ENCODE data around the gene DEPDC5.

DEPDC5 gene

GRCh38 chr22:31853736-31854495, 100.1 kb downstream of the DEPDC5 start:
- DNase-seq = no peak

DNA sequence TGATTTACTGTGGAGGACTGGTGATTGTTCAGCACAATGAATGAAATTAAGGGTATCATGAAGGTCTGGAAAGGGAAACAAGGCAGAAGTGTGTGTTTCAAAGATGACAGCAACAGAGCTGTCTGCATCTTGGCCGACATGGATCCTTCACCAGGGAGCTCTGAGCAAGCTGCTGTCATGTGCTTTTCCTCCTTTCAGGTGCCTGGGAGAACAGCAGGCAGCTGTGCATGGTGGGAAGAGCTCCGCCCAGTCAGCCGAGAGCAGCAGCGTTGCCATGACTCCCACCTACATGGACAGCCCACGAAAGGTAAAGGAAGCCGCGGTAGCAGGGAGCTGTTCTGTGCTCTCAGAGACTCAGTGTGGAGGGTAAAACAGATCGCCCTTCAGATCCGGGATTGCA, 103.4 kb downstream of the DEPDC5 start:
- no peak for DNase-seq

DNA sequence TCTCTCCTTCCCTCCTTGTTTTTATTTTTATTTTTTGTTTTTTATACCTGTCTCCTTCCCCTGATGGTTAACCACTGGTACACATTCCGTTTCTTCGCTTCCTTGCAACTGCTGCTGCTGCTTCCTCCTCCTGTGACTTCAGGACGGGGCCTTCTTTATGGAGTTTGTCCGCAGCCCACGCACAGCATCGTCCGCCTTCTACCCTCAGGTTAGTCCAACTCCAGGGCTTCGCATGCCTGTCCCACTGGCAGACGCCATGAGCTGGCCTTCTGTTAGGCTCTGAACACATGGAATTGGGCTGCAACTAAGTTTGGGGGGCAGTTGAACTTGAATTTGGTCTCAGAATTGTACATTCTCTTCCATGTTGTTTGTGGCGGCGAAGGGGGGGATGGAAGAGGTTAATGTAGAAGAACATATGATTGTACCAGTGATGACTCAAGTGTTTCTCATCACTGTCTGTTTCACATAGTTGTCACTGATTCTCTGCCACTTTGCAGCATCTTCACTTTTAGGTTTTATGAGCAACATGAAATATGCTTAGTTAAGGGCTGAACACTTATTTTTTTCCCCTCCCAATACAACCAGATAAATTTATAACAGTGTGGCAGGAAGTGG, 107.5 kb downstream of the DEPDC5 start:
- peak; percentile 42 for DNase-seq

- DNase-seq = no peak
Observed at GRCh38 chr22:31866918-31867317, 113.1 kb downstream of the DEPDC5 start.

GRCh38 chr22:31867386-31868153, 113.8 kb downstream of the DEPDC5 start:
- no peak for DNase-seq

GRCh38 chr22:31869739-31870138, 115.9 kb downstream of the DEPDC5 start:
- no peak for DNase-seq

DNA sequence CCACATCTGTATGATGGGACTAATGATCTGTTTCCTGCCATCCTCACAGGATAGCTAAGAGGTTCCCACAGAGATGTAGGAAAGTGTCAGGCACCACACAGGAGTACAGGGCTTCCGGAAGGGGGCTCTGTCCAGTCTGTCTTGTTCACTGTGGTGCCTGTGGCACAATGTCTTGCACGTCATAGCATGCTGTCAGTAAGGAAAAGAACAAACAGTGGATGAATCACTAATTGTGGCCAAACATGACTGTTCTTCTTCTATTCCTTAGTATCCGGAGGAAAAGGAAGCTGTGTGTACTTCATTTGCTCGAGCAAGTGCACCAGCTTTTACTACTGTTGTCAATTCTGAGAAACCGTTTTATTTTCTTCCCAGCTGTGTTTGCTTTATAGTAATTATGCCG, 117.1 kb downstream of the DEPDC5 start:
- DNase-seq = peak; percentile 54

GRCh38 chr22:31871480-31871879, 117.7 kb downstream of the DEPDC5 start:
- DNase-seq = no peak

DNA sequence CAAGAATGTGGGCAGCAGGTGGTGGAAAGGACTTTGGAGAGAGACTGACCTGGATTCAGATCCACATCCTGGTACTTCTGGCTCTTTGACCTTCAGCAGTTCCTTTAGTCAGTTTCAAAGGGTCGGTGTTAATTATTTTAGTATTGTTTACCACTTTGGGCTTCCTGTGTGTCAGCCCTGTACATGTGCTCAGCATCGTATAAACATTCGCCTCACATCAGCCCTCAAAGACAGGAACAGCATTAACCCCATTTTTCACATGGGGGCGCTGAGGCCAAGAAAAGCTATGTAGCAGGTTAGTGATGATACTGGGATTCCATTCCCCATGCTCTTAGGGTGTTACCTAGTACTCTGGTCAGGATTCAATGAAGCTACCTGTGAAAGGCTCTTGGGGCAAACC, 118.4 kb downstream of the DEPDC5 start:
- DNase-seq = no peak

- no peak for DNase-seq
Observed at GRCh38 chr22:31874821-31875220, 121.0 kb downstream of the DEPDC5 start.

DNA sequence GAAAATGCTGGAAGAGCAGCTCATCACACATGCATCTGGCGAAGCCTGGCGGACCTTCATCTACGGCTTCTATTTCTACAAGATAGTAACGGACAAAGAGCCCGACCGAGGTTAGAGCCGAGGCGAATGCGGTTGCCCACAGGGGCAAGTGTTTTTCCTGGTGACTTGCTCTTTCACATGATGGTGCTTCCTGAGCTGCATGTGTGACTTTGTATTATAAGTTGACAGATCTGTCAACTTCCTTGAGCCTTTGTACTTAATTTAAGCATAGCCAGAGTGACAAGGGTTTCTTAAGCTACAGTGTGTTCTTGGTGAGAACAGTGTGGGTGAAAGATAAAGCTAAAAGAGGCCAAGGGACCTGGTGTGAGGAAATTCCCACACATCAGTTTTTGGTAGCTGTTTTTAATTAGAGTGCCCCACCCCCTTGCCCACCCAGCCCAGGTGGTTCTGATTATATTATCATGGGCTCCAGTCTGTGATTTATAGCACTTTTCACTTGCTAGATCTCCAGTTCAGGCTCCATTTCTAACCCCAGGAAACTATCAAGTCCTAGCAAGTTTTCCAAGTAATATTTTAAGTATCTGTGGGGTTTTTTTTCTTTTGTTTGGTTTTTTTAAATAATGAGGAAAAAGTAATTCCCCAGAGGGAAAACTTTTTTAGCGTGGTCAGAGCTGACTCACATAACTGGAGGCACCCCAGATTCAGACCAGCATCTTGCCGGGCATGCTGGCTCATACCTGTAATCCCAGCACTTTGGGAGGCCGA, 122.5 kb downstream of the DEPDC5 start:
- peak; percentile 67 for DNase-seq

GRCh38 chr22:31879585-31879984, 125.8 kb downstream of the DEPDC5 start:
- DNase-seq = no peak

DNA sequence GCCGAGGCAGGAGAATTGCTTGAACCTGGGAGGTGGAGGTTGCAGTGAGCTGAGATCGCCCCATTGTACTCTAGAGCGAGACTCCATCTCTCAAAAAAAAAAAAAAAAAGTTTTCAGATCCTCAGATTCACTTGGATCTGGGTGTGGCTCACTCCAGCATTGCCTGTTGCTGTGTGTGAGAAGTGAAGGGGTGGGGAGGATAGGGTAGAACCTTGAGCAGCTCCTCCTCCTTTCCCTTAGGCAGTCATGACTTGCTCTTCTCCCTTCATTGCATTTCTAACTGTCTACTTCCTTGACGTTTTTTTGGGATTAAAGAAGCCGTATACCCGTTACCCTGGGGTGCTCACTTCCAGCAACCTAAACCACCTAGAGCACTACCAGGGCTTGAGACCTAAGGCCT, 127.4 kb downstream of the DEPDC5 start:
- no peak for DNase-seq

- no peak for DNase-seq
Observed at GRCh38 chr22:31881865-31882264, 128.0 kb downstream of the DEPDC5 start.

GRCh38 chr22:31882971-31883370, 129.2 kb downstream of the DEPDC5 start:
- DNase-seq = no peak

DNA sequence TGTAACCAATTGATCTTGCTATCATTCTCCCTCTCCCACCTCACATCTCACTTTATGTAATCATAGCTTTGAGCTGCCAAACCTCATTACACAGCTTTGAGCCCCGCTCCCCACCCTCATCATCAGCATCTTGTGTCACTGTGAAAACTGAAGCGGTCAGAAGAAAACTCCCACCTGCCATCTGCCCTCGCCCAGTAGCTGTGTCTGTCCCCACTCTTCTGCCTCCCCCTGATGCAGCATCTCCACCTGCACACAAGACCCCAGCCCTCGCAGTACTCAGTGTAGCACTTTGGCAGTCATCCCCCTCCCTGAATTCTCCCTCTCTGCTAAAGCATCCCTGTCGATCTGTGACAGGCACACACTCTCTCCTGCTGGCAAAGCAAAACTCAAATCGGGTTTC, 130.2 kb downstream of the DEPDC5 start:
- DNase-seq = no peak

DNA sequence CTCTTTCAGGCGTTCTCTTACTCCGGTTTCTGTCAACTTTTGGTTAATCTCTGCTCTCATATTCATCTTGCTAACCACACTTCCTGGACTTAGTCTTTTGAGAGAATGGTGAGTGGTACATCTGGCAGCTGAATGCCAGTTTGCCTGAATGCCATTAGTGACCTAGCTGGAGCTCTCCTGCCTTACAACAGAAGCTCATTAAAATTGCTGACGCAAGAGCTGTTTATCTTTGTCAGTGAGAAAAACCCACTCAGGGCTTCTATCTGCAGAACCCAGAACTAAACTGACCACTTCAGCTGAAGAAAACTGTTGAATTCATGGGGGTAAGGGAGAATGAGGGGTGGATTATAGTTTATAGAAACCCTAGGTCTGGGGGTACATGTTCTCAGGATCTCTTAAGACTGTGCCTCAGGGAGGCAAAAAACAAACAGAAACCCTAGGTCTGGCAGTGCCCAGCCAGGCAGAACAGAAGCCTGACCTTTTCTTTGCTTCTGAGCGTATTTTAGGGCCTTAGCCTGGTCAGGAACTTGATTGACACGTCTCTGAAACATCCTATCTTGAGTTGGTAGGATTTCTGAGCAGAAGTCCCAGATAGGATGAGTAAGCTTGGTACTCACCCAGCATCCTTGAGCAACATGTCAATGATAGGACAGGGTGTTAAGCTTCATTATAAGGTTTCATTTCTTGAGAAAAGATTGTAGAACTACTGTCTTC, 137.7 kb downstream of the DEPDC5 start:
- DNase-seq = peak; percentile 13

DNA sequence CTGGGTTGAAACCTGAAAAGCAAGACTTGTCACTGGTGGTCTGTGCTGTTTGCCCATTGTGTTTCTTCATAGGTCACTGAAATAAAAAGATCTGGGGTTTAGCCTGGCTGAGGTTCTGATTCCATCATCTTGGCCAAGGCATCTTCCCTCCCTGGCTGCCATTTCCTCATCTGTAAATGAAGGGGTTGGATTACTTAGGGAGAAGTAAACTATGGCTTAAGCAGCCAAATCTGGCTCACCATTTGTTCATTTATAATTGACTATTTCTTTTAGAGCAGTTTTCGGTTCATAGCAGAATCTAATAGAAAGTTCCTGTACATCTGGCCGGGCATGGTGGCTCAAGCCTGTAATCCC, 138.2 kb downstream of the DEPDC5 start:
- no peak for DNase-seq

DNA sequence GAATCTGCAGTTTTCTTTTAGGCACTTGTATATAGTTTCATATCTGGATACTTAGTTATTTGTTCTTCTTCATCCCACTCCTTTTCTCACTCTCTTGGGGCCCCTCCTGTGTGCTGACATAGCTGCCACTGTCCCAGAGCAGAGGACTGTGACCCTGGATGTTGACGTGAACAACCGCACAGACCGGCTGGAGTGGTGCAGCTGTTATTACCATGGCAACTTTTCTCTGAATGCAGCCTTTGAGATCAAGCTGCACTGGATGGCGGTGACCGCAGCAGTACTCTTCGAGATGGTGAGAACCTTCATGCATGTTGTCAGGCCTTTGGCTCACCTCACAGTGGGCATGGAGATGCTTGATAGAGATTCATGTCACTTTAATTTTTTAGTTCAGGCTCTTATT, 139.6 kb downstream of the DEPDC5 start:
- DNase-seq = no peak

GRCh38 chr22:31895411-31896123, 141.7 kb downstream of the DEPDC5 start:
- DNase-seq = no peak

GRCh38 chr22:31896472-31896871, 142.7 kb downstream of the DEPDC5 start:
- no peak for DNase-seq
